ENCODE results near the gene ACTL10. TPM values are rescaled to one million over a fixed set of nuclear protein-coding genes. Genes with fewer than 3 reads are reported as not detected.

Gene ACTL10
- total RNA-seq, 4 donors from 2014 or later = 0.51 to 0.75 (median 0.66) TPM; not detected in 1

GRCh38 chr20:33660035-33660684 is 6.6 kb upstream of the ACTL10 start:
- TF ChIP-seq CTCF (IDR thresholded peaks at IDR 0.05; ENCODE audit: low read depth) = no peak

GRCh38 chr20:33660685-33661058 is 6.1 kb upstream of the ACTL10 start:
- TF ChIP-seq CTCF (IDR thresholded peaks at IDR 0.05; ENCODE audit: low read depth) = no peak

GRCh38 chr20:33662172-33662571 is 4.6 kb upstream of the ACTL10 start, which contains the start of gene C20orf144:
Gene C20orf144, plus strand, starts transcription at chr20:33662327. Its CDS starts 19 bp downstream, at chr20:33662346.
- TF ChIP-seq CTCF (IDR thresholded peaks at IDR 0.05; ENCODE audit: low read depth) = no peak

- TF ChIP-seq CTCF (IDR thresholded peaks at IDR 0.05; ENCODE audit: low read depth) = no peak
Measured at GRCh38 chr20:33663161-33664084, 3.3 kb upstream of the ACTL10 start.

- TF ChIP-seq CTCF (IDR thresholded peaks at IDR 0.05; ENCODE audit: low read depth) = no peak
Measured at GRCh38 chr20:33664085-33664761, 2.5 kb upstream of the ACTL10 start.

- TF ChIP-seq CTCF (IDR thresholded peaks at IDR 0.05; ENCODE audit: low read depth) = no peak
Measured at GRCh38 chr20:33664762-33665144, 2.0 kb upstream of the ACTL10 start.

GRCh38 chr20:33667245-33667675 is 517 bp downstream of the ACTL10 start:
- no peak for TF ChIP-seq CTCF (IDR thresholded peaks at IDR 0.05; ENCODE audit: low read depth)
